Measurements from ENCODE around the gene CARD16. TPM values are rescaled to one million over a fixed set of nuclear protein-coding genes. Genes with fewer than 3 reads are reported as not detected.

The CARD16 gene
- polyA plus RNA-seq, 2 of the 4 experiments (the other 2 are of a cell fraction), result not detected

- FAIRE-seq, result no peak
- Histone ChIP-seq H3K4me1 (0 out of 3 replicates have a peak, but pooled peaks cover 3% of the 10 kb centered on the region), H3K4me3 (no peak overlapping the region), H3K4me2 (no peak overlapping the region), H3K9me3 (no peaks in the 10 kb centered on the region), H3K27ac (no peak overlapping the region)
- no peak for ATAC-seq
- TF ChIP-seq CEBPB (IDR thresholded peaks at IDR 0.05) (no peak), MAX (IDR thresholded peaks at IDR 0.05) (no peak), RCOR1 (IDR thresholded peaks at IDR 0.05; ENCODE audit: low read depth, low read length) (no peak), MYC (IDR thresholded peaks at IDR 0.05; ENCODE audit: borderline replicate concordance, low read length) (no peak), POLR2A (IDR thresholded peaks at IDR 0.05; ENCODE audit: low read length) (no peak), SMC3 (IDR thresholded peaks at IDR 0.05) (no peak), RARB (CRISPR knock-in tag; IDR thresholded peaks at IDR 0.05) (no peak), ZFP36 (IDR thresholded peaks at IDR 0.05; ENCODE audit: borderline replicate concordance, partially characterized antibody) (no peak), ZNF302 (CRISPR knock-in tag; IDR thresholded peaks at IDR 0.05) (no peak), TFCP2L1 (CRISPR knock-in tag; IDR thresholded peaks at IDR 0.05) (no peak), EHF (CRISPR knock-in tag; IDR thresholded peaks at IDR 0.05) (no peak)
- CTCF ChIA-PET, result no interaction called here
- 30% methylated on average over 2 of the region's 2 CpGs for WGBS (ENCODE audit: missing lambda C conversion rate)
- DNase-seq (ENCODE audit: low read depth in 1 of 2, low spot score in 1 of 2), result no peak
- POLR2A ChIA-PET, result no interaction called here
Measured at GRCh38 chr11:104995001-104995408, 50.1 kb downstream of the CARD16 start.

GRCh38 chr11:104992781-104993180, 52.4 kb downstream of the CARD16 start:
- Histone ChIP-seq H3K9me3 (no peaks in the 10 kb centered on the region), H3K27ac (no peak overlapping the region), H3K4me3 (no peak overlapping the region), H3K4me1 (no peaks in the 10 kb centered on the region), H3K4me2 (no peak overlapping the region)
- no peak for TF ChIP-seq PBX3 (IDR thresholded peaks at IDR 0.05)
- no peak for ATAC-seq
- POLR2A ChIA-PET, result no interaction called here
- no peak for DNase-seq (ENCODE audit: low read depth in 1 of 2, low spot score in 1 of 2)
- WGBS (ENCODE audit: missing lambda C conversion rate), result 14% methylated on average over 1 of the region's 1 CpG
- CTCF ChIA-PET, result interaction anchor here (0.6 kb wide), 1 partner anchor 21 kb away, joined by 3 read pairs; no protein-coding TSS in a partner anchor
- no peak for FAIRE-seq

GRCh38 chr11:104991994-104992393, 53.1 kb downstream of the CARD16 start:
- no peaks in the 10 kb centered on the region for H3K9me3 ChIP-seq
- H3K4me2 ChIP-seq, result no peak overlapping the region
- ChIA-PET CTCF (no interaction called here), POLR2A (no interaction called here)
- no peak for FAIRE-seq
- H3K4me1 ChIP-seq, result no peaks in the 10 kb centered on the region
- no peak for DNase-seq (ENCODE audit: low read depth in 1 of 2, low spot score in 1 of 2)
- WGBS (ENCODE audit: missing lambda C conversion rate), result 19% methylated on average over 4 of the region's 4 CpGs
- TF ChIP-seq CBX8 (IDR thresholded peaks at IDR 0.05) (no peak), PBX3 (IDR thresholded peaks at IDR 0.05) (no peak), ZC3H11A (IDR thresholded peaks at IDR 0.05) (no peak), FOXS1 (CRISPR knock-in tag; IDR thresholded peaks at IDR 0.05) (no peak), SREBF2 (IDR thresholded peaks at IDR 0.05) (no peak), RAD21 (conservative IDR thresholded peaks at IDR 0.05 in 1 of 2, IDR thresholded peaks at IDR 0.05 in 1 of 2) (no peak), SMC3 (IDR thresholded peaks at IDR 0.05) (no peak), HOXA7 (CRISPR knock-in tag; IDR thresholded peaks at IDR 0.05) (no peak), JUNB (IDR thresholded peaks at IDR 0.05) (no peak), HDAC2 (IDR thresholded peaks at IDR 0.05) (no peak)
- H3K27ac ChIP-seq, result no peak overlapping the region
- H3K4me3 ChIP-seq, result no peak overlapping the region
- no peak for ATAC-seq

Other genes starting within 250 kb of the CARD16 start
- gene CASP12, start 146.9 kb downstream of the CARD16 start, polyA plus RNA-seq (2011; rRNA removed), result not detected in 2 replicates
- gene CASP12, start 146.9 kb downstream of the CARD16 start, polyA plus RNA-seq (2017; fragmentation: RNase III; extraction: RNeasy Plus Mini Kit Qiagen cat#74134 plus additional on column Dnase treatment), result not detected in 3 replicates
- 9.7 and 10.8 TPM in 2 replicates for gene CASP4, start 76.8 kb downstream of the CARD16 start, polyA plus RNA-seq (2011; rRNA removed)
- 5.5 to 8.2 TPM (median 6.3 TPM) in 3 replicates for gene CASP4, start 76.8 kb downstream of the CARD16 start, polyA plus RNA-seq (2017; fragmentation: RNase III; extraction: RNeasy Plus Mini Kit Qiagen cat#74134 plus additional on column Dnase treatment)
- gene CASP5, start 22.2 kb downstream of the CARD16 start, polyA plus RNA-seq (2011; rRNA removed), result not detected in 2 replicates
- gene CASP5, start 22.2 kb downstream of the CARD16 start, polyA plus RNA-seq (2017; fragmentation: RNase III; extraction: RNeasy Plus Mini Kit Qiagen cat#74134 plus additional on column Dnase treatment), result not detected in 3 replicates
- gene CASP1, start 10.2 kb downstream of the CARD16 start, polyA plus RNA-seq (2011; rRNA removed), result 0.06 and 0.07 TPM in 2 replicates
- 0.15 to 0.51 TPM (median 0.34 TPM) in 3 replicates for gene CASP1, start 10.2 kb downstream of the CARD16 start, polyA plus RNA-seq (2017; fragmentation: RNase III; extraction: RNeasy Plus Mini Kit Qiagen cat#74134 plus additional on column Dnase treatment)
- not detected in 2 replicates for gene CARD18, start 94.4 kb upstream of the CARD16 start, polyA plus RNA-seq (2011; rRNA removed)
- not detected in 3 replicates for gene CARD18, start 94.4 kb upstream of the CARD16 start, polyA plus RNA-seq (2017; fragmentation: RNase III; extraction: RNeasy Plus Mini Kit Qiagen cat#74134 plus additional on column Dnase treatment)

Data from A549 (cell line).